ES-I3 (cell line): Measurements from ENCODE around the gene DCUN1D5.

ENCODE experiments used
- H3K36me3 ChIP-seq: 2 replicates; pipeline ENCODE4 v1.6.1; 2013; ENCODE audit warnings: mild to moderate bottlenecking, low read length, control low read depth, moderate library complexity; ENCODE audit not compliant: insufficient read depth
- H3K4me1 ChIP-seq: 2 replicates; pipeline ENCODE4 v1.6.1; 2013; ENCODE audit warnings: mild to moderate bottlenecking, control low read depth, low read length; ENCODE audit not compliant: insufficient read depth
- H3K9ac ChIP-seq: 2 replicates; pipeline ENCODE4 v1.6.1; 2013; ENCODE audit warnings: low read depth, mild to moderate bottlenecking, low read length, moderate library complexity
- H3K9me3 ChIP-seq: 2 replicates; pipeline ENCODE4 v1.6.1; 2013; ENCODE audit warnings: mild to moderate bottlenecking, low read length, moderate library complexity; ENCODE audit not compliant: control insufficient read depth, insufficient read depth

The DCUN1D5 gene

DNA sequence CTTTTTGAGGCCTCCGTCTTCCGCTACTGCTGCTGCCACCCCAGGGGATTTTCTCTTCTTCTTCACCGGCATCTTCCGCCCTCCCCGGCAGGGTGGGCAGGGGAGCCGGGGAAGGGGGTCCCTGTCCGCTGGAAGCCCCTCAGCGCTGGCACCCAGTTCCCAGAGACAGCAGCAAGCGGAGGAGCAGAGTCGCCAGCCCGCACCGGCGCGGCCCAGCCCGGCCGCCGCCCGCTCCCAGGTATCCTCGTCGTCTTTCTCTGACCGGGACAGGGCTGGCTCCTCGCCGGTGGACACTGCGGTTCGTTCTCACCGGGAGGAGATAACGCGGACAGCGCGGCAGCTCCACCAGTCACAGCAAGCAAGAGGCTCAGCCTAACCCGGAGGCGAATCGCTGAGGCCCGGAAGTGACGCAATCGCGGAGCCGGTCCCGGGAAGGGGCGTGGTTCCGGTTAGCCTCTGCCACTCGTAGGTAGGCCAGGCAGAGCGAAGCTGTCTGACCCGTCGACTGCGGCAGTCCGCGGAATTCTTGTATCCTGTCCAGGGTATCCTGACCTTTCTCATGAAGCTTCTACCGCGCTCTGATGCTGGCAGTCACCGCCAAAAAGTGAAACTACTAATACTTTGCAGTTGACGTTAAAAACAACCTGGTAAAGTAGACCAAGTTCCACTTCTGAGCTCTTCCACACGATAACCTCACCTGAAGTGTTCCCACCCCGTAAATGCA lies at the start of gene DCUN1D5:
TSS of gene DCUN1D5 (minus strand) at position 360 of the 724 bp plus-strand sequence. CDS start at position 72, 288 bp downstream.
- no peaks in the 10 kb centered on the region for H3K4me1 ChIP-seq
- H3K9me3 ChIP-seq = no peaks in the 10 kb centered on the region
- H3K9ac ChIP-seq = peak within 1 kb of the TSS; percentile 95
- H3K36me3 ChIP-seq = peaks cover 3% of the 10 kb centered on the region; the same call in 1 of the 2 replicates

DNA sequence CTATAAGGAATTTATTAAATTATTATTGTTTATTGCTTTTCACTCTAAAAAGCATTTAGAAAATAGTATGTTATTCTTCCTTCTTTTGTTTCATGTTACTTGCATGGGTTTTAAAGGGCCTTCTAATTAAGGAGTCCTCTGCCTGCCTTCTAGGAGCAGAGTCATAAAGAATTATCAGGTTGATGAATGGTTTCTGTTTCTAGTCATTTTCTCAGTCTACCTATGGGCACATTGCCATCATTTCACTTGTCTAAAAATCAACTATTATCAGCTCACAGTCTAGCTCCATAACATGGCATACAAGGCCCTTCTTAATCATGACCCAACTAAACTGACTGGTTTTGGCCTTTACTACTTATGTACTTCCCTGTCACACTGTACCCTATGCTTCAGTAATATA lies 33.5 kb upstream of the DCUN1D5 start:
- Histone ChIP-seq H3K9me3 (no peaks in the 10 kb centered on the region), H3K4me1 (no peaks in the 10 kb centered on the region), H3K36me3 (no peaks in the 10 kb centered on the region; the same call in 1 of the 2 replicates), H3K9ac (no peak overlapping the region)

DNA sequence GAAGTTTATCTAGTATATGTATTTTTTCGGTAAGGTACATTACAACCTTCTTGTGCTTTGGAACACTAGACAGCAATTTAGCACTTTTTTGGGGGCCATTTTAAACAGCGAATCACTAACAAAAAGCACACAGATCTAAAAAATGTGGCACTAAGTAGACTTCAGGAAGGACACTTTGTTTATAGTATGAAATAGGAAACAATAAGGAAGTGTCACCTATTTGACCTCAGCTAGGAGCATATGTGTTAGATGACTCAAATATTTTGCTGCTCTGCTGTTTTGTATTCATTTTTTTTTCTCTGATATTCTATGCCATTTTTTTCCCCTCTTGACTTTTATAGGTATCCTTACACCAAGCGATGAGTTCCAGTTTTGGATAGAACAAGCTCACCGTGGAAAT lies 22.9 kb upstream of the DCUN1D5 start:
- no peaks in the 10 kb centered on the region for H3K36me3 ChIP-seq
- no peaks in the 10 kb centered on the region for H3K9me3 ChIP-seq
- H3K4me1 ChIP-seq = no peaks in the 10 kb centered on the region
- H3K9ac ChIP-seq = no peak overlapping the region

DNA sequence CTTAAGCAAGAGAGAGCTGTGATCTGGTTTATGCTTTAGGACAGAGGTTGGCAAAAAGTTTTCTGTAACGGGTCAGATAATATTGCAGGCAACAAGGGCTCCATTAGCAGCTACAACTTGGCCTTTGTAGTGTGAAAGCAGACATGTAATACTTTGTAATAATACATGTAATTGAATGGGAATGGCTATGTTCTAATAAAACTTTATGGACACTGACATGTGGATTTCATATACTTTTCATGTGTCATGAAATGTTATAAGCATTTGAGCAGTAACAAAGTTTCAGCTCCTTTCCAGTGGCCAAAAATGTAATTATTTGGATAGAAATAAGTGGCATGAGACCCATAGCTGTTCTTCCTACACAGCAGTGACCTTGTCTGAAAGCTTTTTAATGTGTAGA lies 20.4 kb upstream of the DCUN1D5 start:
- Histone ChIP-seq H3K36me3 (no peaks in the 10 kb centered on the region), H3K9me3 (no peaks in the 10 kb centered on the region), H3K9ac (no peak overlapping the region), H3K4me1 (no peaks in the 10 kb centered on the region)

DNA sequence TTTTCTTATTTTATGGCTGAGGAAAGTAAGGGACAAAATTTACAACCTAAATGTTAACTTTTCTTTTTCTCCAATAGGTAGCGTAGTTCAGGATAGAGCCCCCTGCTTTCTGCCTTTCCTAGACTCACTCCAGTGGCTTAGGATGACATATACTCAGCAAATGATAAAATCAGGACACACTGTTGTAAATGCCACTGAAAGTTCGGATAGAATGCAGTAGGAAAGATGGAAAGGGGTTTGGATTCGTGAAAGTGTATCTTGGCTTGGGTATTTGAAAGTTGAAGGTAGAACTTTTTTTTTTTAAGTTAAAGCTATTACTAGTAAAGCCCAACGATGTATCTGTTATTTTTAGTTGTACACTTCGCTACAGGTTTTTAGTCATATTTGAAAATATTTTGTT lies 19.4 kb upstream of the DCUN1D5 start:
- Histone ChIP-seq H3K4me1 (no peaks in the 10 kb centered on the region), H3K9me3 (no peaks in the 10 kb centered on the region), H3K36me3 (no peaks in the 10 kb centered on the region), H3K9ac (no peak overlapping the region)

DNA sequence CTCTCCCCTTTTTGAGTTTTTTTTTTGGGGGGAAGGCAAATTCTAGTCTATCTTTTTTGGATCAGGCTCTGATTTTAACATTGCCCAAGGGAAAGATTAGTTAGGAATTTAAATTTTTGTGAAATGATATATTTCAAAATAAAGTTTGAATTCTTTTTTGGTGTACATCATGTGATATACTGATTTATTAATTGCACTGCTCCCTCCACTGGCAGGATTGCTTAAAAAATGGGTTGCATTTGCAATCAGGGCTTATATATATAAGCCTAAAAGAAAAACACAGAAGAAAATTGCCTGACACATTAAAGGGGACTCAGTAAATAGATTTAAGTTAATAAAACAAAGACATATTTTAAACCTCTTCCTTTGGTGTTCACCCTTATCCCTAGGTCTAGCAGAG lies 18.4 kb upstream of the DCUN1D5 start:
- no peaks in the 10 kb centered on the region for H3K4me1 ChIP-seq
- no peaks in the 10 kb centered on the region for H3K36me3 ChIP-seq
- no peaks in the 10 kb centered on the region for H3K9me3 ChIP-seq
- H3K9ac ChIP-seq = peak overlapping the region; percentile 83; the same call in 1 of the 2 replicates

DNA sequence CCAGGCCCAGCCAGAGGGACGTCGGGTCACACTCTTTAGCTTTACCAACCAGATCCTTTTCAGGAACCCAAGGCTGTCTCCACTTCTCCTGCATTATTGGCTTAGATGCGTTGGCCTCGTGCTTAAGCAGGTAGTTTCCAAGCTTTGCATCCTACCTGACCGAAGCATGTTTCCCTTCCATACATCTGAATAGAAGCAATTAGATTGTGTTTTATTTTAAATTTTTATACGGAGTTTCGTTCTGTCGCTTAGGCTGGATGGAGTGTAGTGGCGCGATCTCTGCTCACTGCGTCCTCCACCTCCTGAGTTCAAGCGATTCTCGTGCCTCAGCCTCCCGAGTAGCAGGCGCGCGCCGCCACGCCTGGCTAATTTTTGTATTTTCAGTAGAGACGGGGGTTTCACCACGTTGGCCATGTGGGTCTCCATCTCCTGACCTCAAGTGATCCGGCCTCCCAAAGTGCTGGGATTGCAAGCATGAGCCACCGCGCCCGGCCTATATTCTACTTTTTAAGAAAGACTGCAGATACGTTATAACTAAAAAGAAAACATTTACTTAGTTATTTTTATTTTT lies 17.9 kb upstream of the DCUN1D5 start:
- Histone ChIP-seq H3K36me3 (no peaks in the 10 kb centered on the region), H3K9me3 (no peaks in the 10 kb centered on the region), H3K9ac (peak overlapping the region; percentile 83), H3K4me1 (no peaks in the 10 kb centered on the region)

DNA sequence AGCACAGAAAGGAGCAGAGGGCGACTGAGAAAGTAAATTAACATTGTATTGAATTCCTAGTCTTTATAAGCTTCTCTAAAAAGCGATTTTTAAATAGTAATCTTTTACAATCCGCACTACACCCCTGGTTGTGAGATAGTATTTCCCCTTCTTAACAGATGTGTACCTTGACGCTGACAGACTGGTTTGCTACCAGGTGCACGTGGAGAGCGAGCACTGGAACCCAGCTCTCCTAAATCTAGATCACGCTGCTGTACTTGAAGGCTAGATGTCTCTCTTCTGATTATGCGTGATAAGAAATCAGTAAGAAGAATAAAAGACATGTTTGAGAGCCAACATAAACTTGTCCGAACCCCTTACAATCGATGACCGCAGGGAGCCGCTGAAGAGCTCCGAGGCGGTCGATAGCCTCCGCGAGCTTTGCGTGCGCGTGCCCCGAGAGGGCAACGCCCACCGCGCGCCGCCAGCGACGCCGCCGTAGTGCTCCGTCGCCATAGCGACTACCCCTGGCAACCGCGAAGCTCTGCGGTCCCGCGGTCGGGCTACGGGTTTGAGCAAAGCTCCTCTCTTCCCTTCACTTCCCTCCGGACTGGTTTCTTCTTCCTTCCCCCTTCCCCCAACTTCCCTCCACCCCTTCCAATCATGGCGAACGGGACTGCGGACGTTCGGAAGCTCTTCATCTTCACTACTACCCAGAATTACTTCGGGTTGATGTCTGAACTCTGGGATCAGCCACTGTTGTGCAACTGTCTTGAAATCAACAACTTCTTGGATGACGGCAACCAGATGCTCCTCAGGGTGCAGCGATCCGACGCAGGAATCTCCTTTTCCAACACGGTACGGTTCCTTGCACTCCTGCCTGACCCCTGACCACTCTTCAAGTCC lies 17.2 kb upstream of the DCUN1D5 start, which contains the start of gene DYNC2H1:
TSS of gene DYNC2H1 (plus strand) at position 494 of the 885 bp plus-strand sequence. CDS start at position 643, 149 bp downstream.
- no peaks in the 10 kb centered on the region for H3K9me3 ChIP-seq
- H3K9ac ChIP-seq = peak within 1 kb of the TSS; percentile 83
- no peaks in the 10 kb centered on the region for H3K36me3 ChIP-seq
- H3K4me1 ChIP-seq = no peaks in the 10 kb centered on the region

DNA sequence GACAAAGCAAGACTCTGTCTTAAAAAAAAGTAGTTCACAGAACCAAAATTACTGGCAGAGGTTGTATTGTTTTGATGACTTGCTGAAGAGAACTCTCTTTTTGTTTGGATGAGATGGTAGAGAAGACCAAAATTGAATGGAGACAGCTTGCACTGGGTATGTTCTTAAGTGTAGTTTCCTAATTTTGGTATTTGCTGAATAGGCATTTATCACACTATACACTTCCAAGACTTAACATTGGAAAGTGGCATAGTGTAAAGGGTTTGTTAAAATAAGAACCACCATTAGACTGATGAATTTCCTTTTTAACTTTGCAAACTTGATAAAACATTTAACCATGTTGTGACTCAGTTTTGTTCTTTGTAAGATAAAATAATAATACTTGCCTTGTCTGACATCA lies 5.3 kb upstream of the DCUN1D5 start:
- H3K9me3 ChIP-seq = no peaks in the 10 kb centered on the region
- H3K9ac ChIP-seq = no peak overlapping the region
- H3K4me1 ChIP-seq = no peaks in the 10 kb centered on the region
- no peaks in the 10 kb centered on the region for H3K36me3 ChIP-seq

DNA sequence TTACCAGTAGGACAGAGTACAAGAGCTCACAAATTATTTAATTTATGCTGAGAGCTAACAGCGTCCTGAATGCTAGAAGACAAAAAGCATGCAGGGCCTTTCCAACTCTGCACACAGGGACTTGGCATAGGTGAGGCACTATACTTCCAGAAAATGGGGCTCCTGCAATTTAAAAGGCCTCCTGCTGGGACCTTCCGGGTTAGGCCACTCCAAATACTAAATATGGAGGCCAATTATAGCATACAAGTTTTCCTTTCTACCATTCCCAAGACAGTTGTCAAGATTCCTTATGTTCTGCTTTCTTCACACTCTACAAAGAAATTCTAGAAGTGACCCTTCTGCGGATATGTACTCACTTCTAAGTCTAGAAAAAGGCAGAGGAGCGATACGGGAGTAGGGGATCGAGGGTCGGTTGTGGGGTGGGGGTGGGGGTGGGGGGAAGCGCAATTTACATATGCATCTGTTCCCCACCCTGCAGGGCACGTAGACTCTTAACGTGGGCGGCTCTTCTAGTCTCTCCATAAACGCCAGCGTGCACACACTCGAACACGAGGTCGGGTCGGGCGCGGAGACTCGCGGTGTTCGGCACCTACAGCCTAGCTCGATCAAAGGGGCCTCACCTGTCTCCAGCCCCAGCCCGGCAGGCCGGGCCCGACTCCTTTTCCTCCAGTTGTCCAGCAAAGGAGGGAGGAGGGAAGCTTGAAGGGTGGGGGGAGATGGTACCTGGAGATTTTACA lies 728 bp downstream of the DCUN1D5 start:
- no peaks in the 10 kb centered on the region for H3K4me1 ChIP-seq
- peak overlapping the region; percentile 95 for H3K9ac ChIP-seq
- no peaks in the 10 kb centered on the region for H3K9me3 ChIP-seq
- H3K36me3 ChIP-seq = peaks cover 3% of the 10 kb centered on the region; the same call in 1 of the 2 replicates

DNA sequence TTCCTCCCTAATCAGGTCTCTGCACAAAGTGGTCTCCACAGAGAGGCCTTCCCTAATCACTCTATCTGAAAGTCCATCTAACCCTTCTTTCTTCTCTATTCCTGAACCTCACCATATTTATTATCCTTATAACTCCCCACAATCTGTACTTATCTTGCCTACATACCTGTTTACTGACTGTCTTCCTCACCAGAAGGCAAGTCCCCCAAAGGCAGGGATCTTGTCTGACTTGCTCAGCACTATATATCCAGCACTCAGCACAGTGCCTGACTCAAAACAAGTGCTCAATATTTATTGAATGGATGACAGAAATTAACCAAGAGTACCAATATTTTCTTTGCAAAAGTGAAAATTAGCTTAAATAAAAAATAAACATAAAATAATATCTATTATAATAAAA lies 5.5 kb downstream of the DCUN1D5 start:
- no peak overlapping the region for H3K9ac ChIP-seq
- no peaks in the 10 kb centered on the region for H3K4me1 ChIP-seq
- peaks cover 3% of the 10 kb centered on the region; the same call in 1 of the 2 replicates for H3K36me3 ChIP-seq
- H3K9me3 ChIP-seq = no peaks in the 10 kb centered on the region

DNA sequence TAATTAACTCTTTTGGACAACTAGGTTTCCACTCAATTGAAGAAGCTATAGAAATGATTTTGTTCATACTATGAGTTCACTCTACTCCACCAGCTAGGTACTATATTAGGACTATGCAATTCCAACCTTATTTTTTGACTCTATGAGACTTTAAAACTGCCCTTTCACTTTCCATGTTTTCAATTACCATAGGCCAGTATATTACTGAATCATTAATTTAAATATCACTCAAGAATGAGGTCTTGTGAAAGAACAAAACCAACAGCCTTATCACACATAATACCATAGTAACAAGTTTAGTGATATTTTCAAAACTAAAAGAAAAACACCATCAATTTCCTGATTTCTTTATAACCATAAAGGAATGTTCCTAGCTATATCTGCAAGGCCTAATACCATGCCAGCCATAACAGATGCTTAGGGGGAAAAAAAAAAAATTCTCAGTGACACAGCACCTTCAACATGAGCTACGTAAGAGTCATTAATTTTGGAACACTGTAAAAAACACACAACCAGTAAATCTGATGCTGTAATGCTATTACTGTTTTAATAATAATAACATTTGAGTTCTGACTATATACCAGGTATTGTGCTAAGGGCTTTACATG lies 6.1 kb downstream of the DCUN1D5 start:
- H3K9me3 ChIP-seq = no peaks in the 10 kb centered on the region
- H3K4me1 ChIP-seq = no peaks in the 10 kb centered on the region
- no peak overlapping the region for H3K9ac ChIP-seq
- H3K36me3 ChIP-seq = peaks cover 3% of the 10 kb centered on the region; the same call in 1 of the 2 replicates

DNA sequence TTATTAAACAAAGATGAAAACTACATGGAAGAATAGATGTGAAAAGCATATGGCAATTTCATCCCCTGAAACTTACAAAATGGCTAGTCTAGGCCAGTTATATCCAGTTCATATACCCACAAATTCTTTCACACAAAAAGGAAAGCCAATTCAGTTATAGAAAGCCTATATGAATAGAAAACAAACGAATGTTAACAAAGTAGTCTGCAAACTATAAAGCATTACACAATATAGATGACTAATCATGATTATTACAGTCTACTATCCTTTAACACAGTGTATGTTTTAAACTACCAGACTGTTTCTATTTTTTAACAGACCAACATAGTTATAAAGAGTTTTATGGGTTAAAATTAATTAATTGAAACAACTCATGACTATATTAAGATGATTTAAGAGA lies 12.1 kb downstream of the DCUN1D5 start:
- H3K36me3 ChIP-seq = peaks cover 17% of the 10 kb centered on the region

More for the DNA sequence above, 12.1 kb downstream of the DCUN1D5 start:
- Histone ChIP-seq H3K9ac (no peak overlapping the region), H3K4me1 (no peaks in the 10 kb centered on the region), H3K9me3 (no peaks in the 10 kb centered on the region)
